Natural killer cell treated with Interleukin-12 subunit alpha and Interleukin-12 subunit beta and Interleukin-15 and Interleukin-18, amount 100 ng/mL, for 72 hours (primary cell): ENCODE measurements around the gene LRRC75A. TPM values are rescaled to one million over a fixed set of nuclear protein-coding genes. Genes with fewer than 3 reads are reported as not detected.

Experiments
- ATAC-seq, 2 donors: fragments of 150-1000 bp; cut with Tn5 transposase in 1 of 2; sonication (Bioruptor Pico), chemical (Tn5 transposase) in 1 of 2; 2 replicates each; pipeline ENCODE4 v1.10.0; 2021
- DNase-seq: peaks from one replicate; pipeline ENCODE4 v3.0.0; 2022; ENCODE audit warnings: low spot score
- H3K27ac Mint-ChIP-seq, 2 donors: 1 replicate in 1 of 2; 2 replicates in 1 of 2; pipeline ENCODE4 v1.8.0; 2022; ENCODE audit warnings: mixed read lengths in 2 of 2, mild to moderate bottlenecking in 1 of 2, moderate library complexity in 1 of 2
- H3K27me3 Mint-ChIP-seq, 2 donors: 1 replicate in 1 of 2; 2 replicates in 1 of 2; pipeline ENCODE4 v1.8.0; 2022; ENCODE audit warnings: mixed read lengths in 2 of 2
- H3K36me3 Mint-ChIP-seq: one replicate; pipeline ENCODE4 v1.8.0; 2022; ENCODE audit warnings: mixed read lengths
- H3K4me1 Mint-ChIP-seq, 2 donors: 1 replicate in 1 of 2; 2 replicates in 1 of 2; pipeline ENCODE4 v1.8.0; 2022; ENCODE audit warnings: low read depth in 2 of 2, mixed read lengths in 2 of 2, mild to moderate bottlenecking in 1 of 2
- H3K4me3 Mint-ChIP-seq: one replicate; pipeline ENCODE4 v1.8.0; 2022; ENCODE audit warnings: mixed read lengths
- H3K9me3 Mint-ChIP-seq: 2 replicates; pipeline ENCODE4 v1.8.0; 2022; ENCODE audit warnings: mixed read lengths
- total RNA-seq, 2 donors: library from RNA; stranded (reverse); gene quantifications; one replicate each; pipeline ENCODE4 v1.2.3, GENCODE V29; 2022

Gene LRRC75A
- total RNA-seq, 2 donors from 2014 or later = 1.9 to 2.6 TPM

GRCh38 chr17:16473044-16474011, 18.7 kb downstream of the LRRC75A start:
- H3K36me3 Mint-ChIP-seq = no peaks in the 10 kb centered on the region
- no peaks in the 10 kb centered on the region for H3K27me3 Mint-ChIP-seq
- H3K4me3 Mint-ChIP-seq = no peak overlapping the region
- no peaks in the 10 kb centered on the region for H3K9me3 Mint-ChIP-seq
- H3K4me1 Mint-ChIP-seq = no peaks in the 10 kb centered on the region
- no peak for ATAC-seq
- no peak overlapping the region for H3K27ac Mint-ChIP-seq
- no peak for DNase-seq

- Mint-ChIP-seq H3K9me3 (no peaks in the 10 kb centered on the region), H3K36me3 (no peaks in the 10 kb centered on the region), H3K27ac (no peak overlapping the region), H3K27me3 (no peaks in the 10 kb centered on the region), H3K4me3 (no peak overlapping the region), H3K4me1 (no peaks in the 10 kb centered on the region)
- DNase-seq (no peak), ATAC-seq (no peak)
Measured at GRCh38 chr17:16472539-16472938, 19.5 kb downstream of the LRRC75A start.

- DNase-seq (no peak), ATAC-seq (no peak)
- Mint-ChIP-seq H3K4me3 (no peak overlapping the region), H3K36me3 (no peaks in the 10 kb centered on the region), H3K27me3 (no peaks in the 10 kb centered on the region), H3K4me1 (no peaks in the 10 kb centered on the region), H3K9me3 (no peaks in the 10 kb centered on the region), H3K27ac (no peak overlapping the region)
Measured at GRCh38 chr17:16471295-16471694, 20.7 kb downstream of the LRRC75A start.

- Mint-ChIP-seq H3K27me3 (no peaks in the 10 kb centered on the region), H3K27ac (no peak overlapping the region), H3K4me3 (no peak overlapping the region), H3K36me3 (no peaks in the 10 kb centered on the region), H3K4me1 (no peaks in the 10 kb centered on the region), H3K9me3 (no peaks in the 10 kb centered on the region)
- ATAC-seq (no peak), DNase-seq (no peak)
Measured at GRCh38 chr17:16470265-16470664, 21.7 kb downstream of the LRRC75A start.

- H3K9me3 Mint-ChIP-seq = no peaks in the 10 kb centered on the region
- H3K4me3 Mint-ChIP-seq = no peak overlapping the region
- H3K4me1 Mint-ChIP-seq = no peaks in the 10 kb centered on the region
- H3K27ac Mint-ChIP-seq = no peak overlapping the region
- DNase-seq (no peak), ATAC-seq (no peak)
- no peaks in the 10 kb centered on the region for H3K27me3 Mint-ChIP-seq
- no peaks in the 10 kb centered on the region for H3K36me3 Mint-ChIP-seq
Measured at GRCh38 chr17:16468428-16468992, 23.5 kb downstream of the LRRC75A start.

GRCh38 chr17:16467886-16468285, 24.1 kb downstream of the LRRC75A start:
- no peaks in the 10 kb centered on the region for H3K4me1 Mint-ChIP-seq
- no peaks in the 10 kb centered on the region for H3K27me3 Mint-ChIP-seq
- H3K4me3 Mint-ChIP-seq = no peak overlapping the region
- no peaks in the 10 kb centered on the region for H3K9me3 Mint-ChIP-seq
- ATAC-seq (no peak), DNase-seq (no peak)
- no peak overlapping the region for H3K27ac Mint-ChIP-seq
- H3K36me3 Mint-ChIP-seq = no peaks in the 10 kb centered on the region

GRCh38 chr17:16467044-16467443, 24.9 kb downstream of the LRRC75A start:
- no peak overlapping the region for H3K4me3 Mint-ChIP-seq

GRCh38 chr17:16466407-16466806, 25.6 kb downstream of the LRRC75A start:
- ATAC-seq = no peak
- H3K4me3 Mint-ChIP-seq = no peak overlapping the region
- H3K36me3 Mint-ChIP-seq = no peaks in the 10 kb centered on the region
- no peak overlapping the region for H3K27ac Mint-ChIP-seq
- H3K9me3 Mint-ChIP-seq = no peaks in the 10 kb centered on the region
- no peak for DNase-seq
- no peaks in the 10 kb centered on the region for H3K27me3 Mint-ChIP-seq
- H3K4me1 Mint-ChIP-seq = no peaks in the 10 kb centered on the region

More at GRCh38 chr17:16467044-16467443, 24.9 kb downstream of the LRRC75A start:
- ATAC-seq (no peak), DNase-seq (no peak)
- Mint-ChIP-seq H3K36me3 (no peaks in the 10 kb centered on the region), H3K27me3 (no peaks in the 10 kb centered on the region), H3K9me3 (no peaks in the 10 kb centered on the region), H3K4me1 (no peaks in the 10 kb centered on the region), H3K27ac (no peak overlapping the region)

GRCh38 chr17:16465861-16466338, 26.1 kb downstream of the LRRC75A start:
- no peak for ATAC-seq
- Mint-ChIP-seq H3K36me3 (no peaks in the 10 kb centered on the region), H3K27me3 (no peaks in the 10 kb centered on the region), H3K9me3 (no peaks in the 10 kb centered on the region), H3K27ac (no peak overlapping the region), H3K4me1 (no peaks in the 10 kb centered on the region), H3K4me3 (no peak overlapping the region)
- DNase-seq = no peak

- H3K27me3 Mint-ChIP-seq = no peaks in the 10 kb centered on the region
- H3K4me1 Mint-ChIP-seq = no peaks in the 10 kb centered on the region
- DNase-seq (no peak), ATAC-seq (no peak)
- no peaks in the 10 kb centered on the region for H3K36me3 Mint-ChIP-seq
- H3K4me3 Mint-ChIP-seq = no peak overlapping the region
- H3K27ac Mint-ChIP-seq = no peak overlapping the region
- H3K9me3 Mint-ChIP-seq = no peaks in the 10 kb centered on the region
Measured at GRCh38 chr17:16465052-16465312, 27.0 kb downstream of the LRRC75A start.

- no peak for DNase-seq
- Mint-ChIP-seq H3K9me3 (no peaks in the 10 kb centered on the region), H3K27ac (no peak overlapping the region), H3K36me3 (no peaks in the 10 kb centered on the region), H3K4me3 (no peak overlapping the region), H3K4me1 (no peaks in the 10 kb centered on the region), H3K27me3 (no peaks in the 10 kb centered on the region)
- ATAC-seq = no peak
Measured at GRCh38 chr17:16464303-16465051, 27.5 kb downstream of the LRRC75A start.

GRCh38 chr17:16463358-16464302, 28.4 kb downstream of the LRRC75A start:
- Mint-ChIP-seq H3K4me1 (no peaks in the 10 kb centered on the region), H3K27me3 (no peaks in the 10 kb centered on the region), H3K9me3 (no peaks in the 10 kb centered on the region), H3K36me3 (no peaks in the 10 kb centered on the region), H3K27ac (no peak overlapping the region), H3K4me3 (no peak overlapping the region)
- no peak for ATAC-seq
- DNase-seq = no peak

GRCh38 chr17:16462070-16462864, 29.7 kb downstream of the LRRC75A start:
- Mint-ChIP-seq H3K4me3 (no peak overlapping the region), H3K4me1 (no peaks in the 10 kb centered on the region), H3K36me3 (no peaks in the 10 kb centered on the region), H3K27ac (no peak overlapping the region), H3K9me3 (no peaks in the 10 kb centered on the region), H3K27me3 (no peaks in the 10 kb centered on the region)
- no peak for ATAC-seq
- no peak for DNase-seq
